ENCODE measurements around the gene PRKRA.
A peak's percentile ranks its signal among the peaks of the same experiment; 100 is the strongest.
"Not testable (repeated sequence)": the region's sequence is repeated elsewhere in the genome, so short reads cannot be mapped to it uniquely, and the experiment has no call there.

Gene PRKRA

DNA sequence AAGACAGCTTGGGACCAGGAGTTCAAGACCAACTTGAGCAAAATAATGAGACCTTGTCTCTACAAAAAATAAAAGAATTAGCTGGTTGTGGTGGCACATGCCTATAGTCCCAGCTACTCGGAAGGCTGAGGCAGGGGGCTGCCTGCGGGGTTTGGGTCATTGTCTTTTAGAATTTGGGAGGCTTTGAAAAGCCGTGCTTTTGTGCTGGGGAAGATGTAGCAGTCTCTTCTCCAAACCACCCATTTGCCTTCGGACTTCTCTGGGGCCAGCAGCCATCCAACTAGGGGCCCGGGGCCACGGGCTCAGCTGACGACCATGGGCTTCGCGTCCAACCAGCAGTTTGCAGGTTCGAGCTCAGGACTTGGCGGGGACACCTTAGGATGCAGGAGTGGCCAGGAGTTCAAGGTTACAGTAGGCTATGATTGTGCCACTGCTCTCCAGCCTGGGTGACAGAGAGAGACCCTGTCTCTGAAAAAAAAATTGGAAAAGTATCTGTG lies 6.5 kb upstream of the PRKRA start:
- DNase-seq (ENCODE audit: low read depth), result no peak

DNA sequence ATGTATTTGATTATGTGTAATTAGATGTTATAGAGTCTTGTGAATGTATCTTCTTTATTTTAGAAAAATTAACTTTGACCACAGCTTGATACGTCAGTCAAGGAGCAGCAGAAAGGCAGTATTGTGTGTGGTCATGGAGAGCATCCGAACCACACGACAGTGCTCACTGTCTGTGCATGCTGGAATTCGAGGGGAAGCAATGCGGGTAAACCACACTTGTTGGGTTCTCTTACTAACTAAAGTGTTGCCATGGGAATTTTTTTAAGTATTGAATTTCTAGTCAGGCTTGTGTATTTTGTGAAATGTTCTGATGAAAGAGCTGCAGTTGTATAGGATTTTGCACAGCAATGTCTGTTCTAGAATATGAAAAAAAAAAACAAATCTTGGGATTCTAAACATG lies 5.0 kb upstream of the PRKRA start:
- no peak for DNase-seq (ENCODE audit: low read depth)

DNA sequence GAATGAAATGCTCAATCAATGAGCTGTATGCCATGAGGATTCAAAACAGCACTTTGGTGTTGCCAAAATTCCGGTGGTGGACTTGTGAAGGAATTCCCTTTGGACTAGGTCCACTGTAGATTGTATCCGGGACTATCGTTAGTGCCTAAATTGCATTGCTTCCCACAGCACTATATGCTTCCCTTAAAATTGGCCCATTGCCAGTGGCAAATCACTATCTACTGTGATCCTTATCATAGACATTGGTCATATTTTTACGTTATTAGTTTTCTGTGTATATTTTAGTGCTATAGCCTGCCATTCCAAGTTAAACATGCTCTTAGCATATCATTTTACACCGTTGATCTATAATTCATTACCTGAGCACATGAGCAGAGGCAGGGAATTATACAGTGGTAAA lies 1.9 kb upstream of the PRKRA start:
- DNase-seq (ENCODE audit: low read depth), result no peak

DNA sequence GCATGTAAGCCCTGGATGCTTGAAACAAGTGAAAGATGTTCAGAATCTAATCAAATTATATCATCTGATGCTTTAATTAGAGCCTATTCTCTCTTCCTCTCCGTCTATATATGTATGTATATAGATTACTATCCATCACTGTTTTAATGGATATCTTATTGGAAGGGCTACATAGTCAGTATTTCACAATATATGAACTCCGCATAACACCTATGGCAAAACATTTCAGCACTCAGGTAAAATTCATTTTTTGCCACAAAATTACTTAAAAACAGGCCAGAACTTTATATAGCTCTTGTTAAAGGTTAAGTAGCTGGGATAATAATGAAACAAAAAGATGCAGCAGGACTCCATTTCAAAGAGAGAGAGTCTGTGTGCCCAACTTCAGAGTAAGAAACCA lies 1.4 kb upstream of the PRKRA start:
- DNase-seq (ENCODE audit: low read depth), result no peak

DNA sequence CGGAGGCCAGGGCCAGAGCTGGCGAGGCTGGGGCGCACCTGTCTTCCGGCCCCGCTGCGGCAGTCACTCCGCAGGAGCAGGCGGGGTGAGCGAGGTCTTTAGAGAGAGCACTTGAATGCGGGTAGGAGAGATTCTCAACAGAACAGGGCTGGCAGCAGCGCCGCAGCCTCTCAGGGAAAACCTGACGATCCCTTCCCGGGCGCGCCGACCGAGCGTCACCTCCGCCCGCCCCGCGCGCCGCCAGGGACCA lies 526 bp downstream of the PRKRA start:
- peak; percentile 78 for DNase-seq (ENCODE audit: low read depth)

DNA sequence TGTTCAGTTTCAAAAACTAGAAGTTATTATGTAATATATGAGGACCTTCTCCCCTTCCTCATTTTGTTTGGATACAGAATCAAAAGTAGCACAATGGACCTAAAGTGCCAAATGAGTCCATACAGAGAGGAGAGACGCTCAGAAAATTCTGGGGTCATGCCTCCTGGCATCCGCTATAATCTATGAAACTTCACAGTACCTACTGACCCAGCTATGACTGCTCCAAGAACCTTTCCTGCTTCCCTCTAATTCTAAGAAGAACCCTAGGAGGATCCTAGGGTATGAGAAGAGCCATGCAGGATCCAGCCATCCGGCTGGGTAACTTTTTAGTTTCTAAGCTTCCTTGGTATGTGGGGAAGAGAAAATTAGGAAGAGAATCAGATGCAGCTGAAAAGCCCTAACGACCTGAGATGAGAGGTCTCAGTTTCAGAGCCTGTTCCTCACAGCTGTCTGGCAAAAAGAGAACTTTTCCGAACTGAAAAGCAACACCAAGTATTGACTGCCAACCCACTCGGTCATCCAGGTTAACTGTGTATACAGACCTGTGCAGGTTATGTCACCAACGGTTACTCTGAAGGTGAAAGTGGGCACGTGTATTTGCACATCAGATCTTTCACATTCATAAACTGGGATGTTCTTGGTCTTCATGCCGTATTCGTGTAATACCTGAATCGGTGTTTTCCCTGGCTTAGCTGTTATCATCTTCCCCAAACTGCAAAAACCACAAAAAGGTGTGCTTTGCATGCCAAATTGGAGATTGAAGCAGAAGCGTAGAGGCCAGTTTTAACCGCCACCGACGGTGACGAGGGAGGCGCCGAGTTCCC lies 1.1 kb downstream of the PRKRA start:
- DNase-seq (ENCODE audit: low read depth), result no peak

DNA sequence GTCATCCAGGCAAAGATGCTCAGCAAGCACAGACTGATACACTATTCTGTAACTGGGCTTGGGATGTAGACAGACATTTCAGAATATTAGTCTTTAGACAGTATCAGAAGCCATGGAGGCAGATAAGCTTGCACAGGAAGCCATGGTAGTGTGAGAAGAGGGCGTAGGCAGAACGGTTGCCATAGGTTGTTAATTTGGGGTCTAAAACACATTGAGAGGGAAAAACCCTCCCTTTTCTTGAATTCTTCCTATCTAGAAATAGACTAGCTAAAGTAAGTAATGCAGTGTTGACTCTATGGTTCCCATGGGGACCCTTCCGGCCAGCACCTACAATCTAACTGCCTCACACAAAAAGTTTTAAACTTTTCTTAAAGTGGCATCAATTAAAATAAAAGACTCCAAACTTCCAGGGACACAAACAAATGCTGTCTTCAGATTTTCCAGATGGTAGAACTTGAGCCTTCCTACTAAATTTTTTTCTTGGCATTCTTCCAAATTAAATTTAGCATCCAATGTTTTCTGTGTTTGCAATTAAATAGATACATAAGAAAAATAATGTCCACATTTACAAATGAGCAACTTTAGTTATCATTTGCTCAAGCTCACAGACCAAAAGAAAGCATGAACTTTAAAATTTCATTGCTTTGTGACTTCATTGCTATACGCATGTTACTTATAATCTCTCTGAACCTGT lies 1.9 kb downstream of the PRKRA start:
- no peak for DNase-seq (ENCODE audit: low read depth)

DNA sequence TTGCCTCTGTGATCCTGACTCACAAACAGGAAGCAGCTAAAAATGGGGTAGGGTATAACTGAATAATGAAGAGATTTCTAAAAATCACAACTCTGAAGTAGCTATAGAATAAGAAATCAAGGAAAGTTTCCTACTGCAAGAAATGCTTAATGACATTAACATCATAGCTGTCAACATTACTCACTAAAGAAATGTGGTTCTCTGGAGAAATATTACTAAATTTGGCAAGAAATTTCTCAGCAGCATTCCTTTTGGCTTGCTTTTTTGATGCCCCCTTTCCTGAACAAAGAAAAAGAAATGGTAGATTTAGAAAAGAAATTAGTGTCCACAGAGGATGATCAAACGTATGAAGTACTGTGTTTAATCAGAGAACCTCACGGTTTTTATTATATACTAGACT lies 9.5 kb downstream of the PRKRA start:
- no peak for DNase-seq (ENCODE audit: low read depth)

DNA sequence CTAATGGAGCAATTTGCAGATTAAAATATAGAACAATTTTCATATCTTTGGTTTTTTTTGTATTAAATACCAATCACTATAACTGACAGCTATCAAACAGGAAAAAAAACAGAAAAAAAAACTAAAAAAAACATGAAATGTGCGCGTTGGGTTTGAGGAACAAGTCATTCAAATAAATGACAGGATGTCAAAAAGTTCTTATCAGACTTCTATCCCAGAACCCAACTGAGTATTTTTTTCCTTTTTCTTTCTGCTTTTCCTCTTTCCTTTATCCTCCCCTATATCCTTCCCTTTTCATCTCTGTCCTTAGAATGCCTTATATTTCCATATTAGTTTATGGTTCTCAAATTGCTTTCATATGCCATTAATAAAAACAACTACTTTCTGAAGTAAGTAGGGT lies 14.3 kb downstream of the PRKRA start:
- no peak for DNase-seq (ENCODE audit: low read depth)

DNA sequence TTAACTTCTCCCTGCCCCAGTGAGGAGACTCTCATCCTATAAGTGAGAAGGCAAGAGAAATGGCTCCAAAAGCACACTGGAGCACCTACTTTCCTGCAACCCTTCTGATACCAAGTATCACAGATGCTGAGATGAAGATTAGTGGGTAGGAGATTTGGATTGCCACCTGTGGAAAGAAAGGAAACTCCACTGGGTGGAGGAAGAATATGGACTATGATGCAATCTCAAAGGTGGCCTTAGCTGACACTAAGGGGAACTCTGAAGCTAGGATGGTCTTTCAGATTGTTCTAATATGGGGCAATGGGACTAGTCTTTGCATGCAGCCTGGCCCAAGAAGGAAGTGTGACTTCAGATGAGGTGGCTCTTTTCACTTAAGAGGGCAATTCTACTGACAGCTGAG lies 21.6 kb downstream of the PRKRA start:
- no peak for DNase-seq (ENCODE audit: low read depth)

DNA sequence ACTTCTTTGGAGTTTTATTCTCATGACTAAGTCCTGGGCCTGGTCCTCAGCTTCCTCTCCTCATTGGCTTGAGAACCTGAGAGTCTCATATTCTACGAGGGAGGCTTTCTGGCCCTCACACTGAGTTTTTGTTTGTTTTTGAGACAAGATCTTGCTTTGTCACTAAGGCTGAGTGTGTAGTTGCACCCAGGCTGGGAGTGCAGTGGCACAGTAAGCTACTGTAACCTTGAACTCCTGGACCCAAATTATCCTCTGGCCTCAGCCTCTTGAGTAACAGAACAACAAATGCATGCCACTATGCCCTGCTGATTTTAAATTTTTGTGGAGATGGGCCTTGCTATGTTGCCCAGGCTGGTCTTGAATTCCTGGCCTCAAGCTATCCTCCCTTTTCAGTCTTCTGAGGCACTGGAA lies 22.6 kb downstream of the PRKRA start:
- no peak for DNase-seq (ENCODE audit: low read depth)

DNA sequence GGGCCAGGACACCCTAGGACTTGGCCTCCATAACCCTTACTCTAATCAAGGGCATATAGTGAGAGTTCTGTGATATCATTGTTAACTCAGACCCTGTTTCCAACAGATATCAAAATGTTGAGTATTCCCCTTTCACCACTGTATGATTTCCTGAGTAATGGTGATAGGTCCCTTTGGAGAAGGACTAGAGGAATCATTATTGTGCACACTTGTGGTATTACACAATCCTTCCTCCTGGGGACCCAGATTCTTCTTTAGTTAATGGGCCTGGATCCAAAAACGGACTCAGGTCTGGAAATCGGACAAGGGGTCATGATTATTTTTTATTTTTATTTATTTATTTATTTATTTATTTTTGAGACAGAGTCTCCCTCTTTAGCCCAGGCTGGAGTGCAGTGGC lies 23.5 kb downstream of the PRKRA start:
- DNase-seq (ENCODE audit: low read depth), result no peak

DNA sequence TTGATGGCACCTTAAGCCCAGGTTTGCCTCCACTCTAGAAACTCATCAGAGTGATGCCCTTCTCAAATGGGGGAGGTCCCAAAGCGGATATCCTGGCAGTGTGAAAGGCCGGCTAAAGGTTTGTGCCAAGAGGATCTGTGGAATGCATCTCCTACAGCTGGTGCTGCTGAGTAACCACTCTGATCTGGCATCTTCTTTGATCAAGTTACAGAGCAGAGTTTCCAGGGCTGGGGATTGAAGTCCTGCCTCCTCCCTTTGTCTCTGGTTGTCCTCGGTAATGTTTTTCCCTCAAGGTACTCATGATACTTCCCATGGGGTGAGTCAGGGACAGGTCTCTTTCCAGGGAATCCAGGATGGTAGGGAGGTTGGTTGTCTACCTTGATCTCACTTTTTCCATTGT lies 24.6 kb downstream of the PRKRA start:
- DNase-seq (ENCODE audit: low read depth), result no peak

DNA sequence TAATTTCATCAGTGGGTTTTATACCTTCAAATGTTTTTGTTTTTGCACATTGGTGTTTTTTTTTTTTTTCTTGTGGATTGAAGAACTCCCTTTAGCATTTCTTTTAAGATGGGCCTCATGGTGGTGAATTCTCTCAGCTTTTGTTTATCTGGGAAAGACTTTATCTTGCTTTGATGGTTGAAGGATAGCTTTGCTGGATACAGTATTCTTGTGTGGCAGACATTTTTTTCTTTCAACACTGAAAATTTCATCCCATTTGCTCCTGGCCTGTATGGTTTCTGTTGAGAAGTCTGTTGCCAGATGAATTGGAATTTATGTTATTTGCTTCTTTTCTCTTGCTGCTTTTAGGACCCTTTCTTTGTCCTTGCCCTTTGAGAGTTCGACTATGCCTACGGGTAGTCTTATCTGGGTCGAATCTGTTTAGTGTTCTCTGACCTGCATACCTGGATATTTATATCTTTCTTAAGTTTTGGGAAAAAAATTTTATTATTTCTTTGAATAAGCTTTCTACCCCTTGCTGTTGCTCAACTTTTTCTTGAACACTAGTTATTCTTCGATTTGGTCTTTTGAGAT lies 25.6 kb downstream of the PRKRA start:
- no peak for DNase-seq (ENCODE audit: low read depth)

DNA sequence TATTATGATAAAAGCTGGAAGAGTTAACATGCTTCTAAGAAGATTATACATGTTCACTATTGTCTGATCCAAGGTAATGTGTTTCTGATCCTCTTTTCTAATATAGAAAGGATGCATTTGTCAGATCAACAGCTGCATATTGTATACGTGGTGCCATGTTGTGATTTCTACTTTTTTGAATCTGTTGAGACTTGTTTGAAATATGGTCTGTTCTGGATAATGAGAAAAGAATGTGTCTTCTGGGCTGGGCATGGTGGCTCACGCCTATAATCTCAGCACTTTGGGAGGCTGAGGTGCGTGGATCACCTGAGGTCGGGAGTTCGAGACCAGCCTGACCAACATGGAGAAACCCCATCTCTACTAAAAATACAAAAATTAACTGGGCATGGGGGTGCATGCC lies 27.2 kb downstream of the PRKRA start:
- DNase-seq (ENCODE audit: low read depth), result not testable (repeated sequence)

DNA sequence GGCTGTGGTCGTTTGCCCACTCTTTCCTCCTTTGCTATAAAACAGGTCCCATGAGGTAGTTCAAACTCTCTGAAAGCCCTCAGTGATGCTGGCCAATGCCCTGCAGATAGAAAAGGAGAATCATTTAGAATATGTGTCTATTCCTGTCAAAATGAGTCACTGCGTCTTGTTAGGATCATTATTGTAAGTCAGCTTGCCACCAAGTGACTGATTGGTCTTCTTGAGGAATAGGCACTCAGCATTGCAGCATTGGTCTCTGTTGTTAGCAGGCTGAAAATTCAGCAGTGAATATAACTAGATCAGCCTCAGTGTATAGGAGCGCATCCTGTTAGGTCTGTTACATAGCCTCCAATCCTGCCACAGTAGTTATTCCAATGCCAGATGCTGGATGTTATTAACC lies 28.9 kb downstream of the PRKRA start:
- no peak for DNase-seq (ENCODE audit: low read depth)

DNA sequence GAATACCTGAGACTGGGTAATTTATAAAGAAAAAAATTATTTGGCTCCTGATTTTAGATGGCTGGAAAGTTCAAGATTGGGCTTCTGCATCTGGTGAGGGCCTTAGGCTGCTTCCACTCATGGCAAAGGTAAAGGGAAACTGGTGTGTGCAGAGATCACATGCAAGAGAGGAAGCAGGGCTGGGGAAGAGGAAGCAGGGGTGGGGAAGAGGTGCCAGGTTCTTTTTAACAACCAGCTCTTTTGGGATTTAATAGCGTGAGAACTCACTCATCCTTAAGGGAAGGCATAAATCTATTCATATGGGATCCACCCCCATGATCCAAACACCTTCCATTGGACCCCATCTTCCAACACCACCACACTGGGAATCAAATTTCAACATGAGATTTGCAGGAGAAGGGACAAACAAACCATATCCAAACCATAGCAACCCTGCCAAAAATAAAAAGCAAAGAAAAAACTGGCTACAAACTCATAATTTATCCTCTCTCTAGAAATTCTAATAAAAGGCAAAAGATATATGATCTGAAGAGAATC lies 30.4 kb downstream of the PRKRA start:
- no peak for DNase-seq (ENCODE audit: low read depth)

DNA sequence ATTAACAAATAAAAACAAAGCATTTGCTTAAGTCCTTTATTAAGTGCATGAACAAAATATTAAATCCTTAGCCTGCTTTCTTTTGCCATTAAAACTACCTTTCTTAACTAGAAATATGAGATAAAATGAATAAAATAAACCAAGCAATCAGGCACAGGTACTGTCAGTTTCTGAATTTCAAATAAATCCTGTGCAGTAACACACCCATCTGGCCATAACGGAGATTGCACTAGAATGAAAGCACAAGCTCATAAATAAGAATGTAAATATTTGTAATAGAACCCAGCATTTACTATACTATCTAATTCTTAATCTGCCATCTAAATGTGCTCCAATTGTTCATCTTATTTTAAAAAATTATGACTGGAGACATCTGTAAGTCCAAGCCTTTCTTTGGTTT lies 31.9 kb downstream of the PRKRA start:
- DNase-seq (ENCODE audit: low read depth), result no peak

DNA sequence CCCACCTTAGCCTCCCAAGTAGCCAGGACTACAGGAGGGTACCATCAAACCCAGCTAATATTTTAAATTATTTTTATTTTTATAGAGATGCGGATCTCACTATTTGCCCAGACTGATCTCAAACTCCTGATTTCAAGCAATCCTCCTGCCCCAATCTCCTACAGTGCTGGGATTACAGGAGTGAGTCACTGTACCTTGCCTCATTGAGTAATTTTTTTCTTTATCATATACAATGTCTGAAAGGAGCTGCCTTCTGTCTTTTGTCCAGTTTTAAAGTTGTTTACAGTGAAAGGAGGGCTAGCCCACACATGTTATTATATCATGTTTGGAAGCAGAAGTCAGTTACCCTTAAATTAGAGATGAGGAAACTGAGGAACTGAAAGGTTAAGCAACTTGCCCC lies 32.5 kb downstream of the PRKRA start:
- DNase-seq (ENCODE audit: low read depth), result no peak

DNA sequence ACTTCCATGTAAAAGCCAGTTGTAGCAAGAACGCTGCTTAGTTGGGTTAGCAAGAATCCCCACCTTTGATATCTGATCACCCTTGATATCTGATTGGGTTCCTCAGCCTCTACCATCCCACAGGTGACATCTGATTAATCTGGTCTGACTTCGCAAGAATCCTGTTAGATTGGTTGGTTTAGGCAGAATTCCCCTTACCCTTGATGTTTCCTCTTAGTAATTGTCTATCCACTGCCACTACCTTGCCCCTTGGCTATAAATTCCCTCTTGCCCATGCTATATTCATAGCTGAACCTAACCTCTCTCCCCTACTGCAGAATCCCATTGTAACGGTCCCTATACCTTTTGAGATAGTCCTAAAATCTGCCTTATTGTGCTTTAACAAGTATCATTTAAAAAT lies 33.1 kb downstream of the PRKRA start:
- DNase-seq (ENCODE audit: low read depth), result no peak

DNA sequence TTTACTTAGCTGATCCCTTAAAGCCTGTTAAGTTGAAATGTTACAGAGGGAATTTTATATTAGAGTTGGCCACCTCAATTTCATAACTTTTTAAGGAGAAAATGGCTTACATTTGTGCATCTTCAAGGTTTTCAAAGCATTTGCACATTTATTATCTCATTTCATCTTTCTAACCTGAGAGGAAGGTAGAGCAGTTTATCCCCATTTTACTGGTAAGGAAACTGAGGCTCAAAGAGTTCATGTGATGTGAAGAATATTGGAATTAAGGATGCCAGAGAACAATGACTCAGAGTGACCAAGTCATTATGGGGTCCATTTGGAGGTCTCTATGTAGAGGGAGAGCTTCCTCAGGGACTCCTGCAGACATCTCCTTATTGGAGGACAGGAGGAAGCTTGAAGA lies 35.0 kb downstream of the PRKRA start:
- DNase-seq (ENCODE audit: low read depth), result no peak

DNA sequence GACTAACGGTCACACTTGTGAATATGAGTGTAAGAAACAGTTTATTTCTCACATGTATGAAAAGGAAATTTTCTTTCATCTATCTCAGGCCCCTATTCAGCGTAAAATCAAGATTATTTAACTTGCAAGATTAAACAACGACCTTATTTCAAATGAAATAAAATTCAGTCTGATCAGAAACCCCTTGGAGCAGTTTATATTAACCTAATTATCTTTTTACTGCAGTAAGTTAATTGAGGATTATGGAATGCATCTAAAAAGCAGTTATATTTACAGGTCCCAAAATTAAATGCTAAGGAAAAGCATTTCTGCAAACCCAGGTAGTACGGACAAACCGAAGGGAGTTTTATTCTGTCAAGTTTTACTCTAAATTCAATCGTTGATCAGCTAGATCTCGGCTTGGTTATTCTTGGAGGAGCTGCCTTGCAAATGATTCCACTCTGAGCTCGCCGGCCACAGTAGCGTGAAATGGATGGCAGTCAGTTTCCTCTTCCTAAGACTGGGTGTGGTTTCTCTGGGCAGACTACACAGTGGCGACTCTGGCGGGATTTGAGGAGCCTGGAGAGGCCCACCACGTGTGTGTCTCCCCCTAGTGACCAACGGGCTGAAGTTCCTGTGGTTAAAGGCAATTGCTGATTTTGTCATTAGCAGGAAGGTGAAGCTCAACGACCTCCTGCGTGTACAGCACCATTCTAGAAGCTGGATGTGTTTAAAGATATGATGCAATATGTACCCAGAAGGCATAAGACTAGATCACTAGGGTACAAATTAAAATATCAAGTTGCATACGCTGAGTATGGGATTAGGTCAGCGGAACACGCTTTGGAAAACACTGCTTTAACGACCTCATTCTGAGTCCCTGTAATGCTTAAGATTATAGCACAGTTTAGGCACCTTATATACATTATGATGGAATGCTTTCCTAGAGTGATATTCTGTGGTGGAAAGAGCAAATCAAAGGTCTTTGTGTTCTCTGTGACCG lies 36.4 kb downstream of the PRKRA start:
- DNase-seq (ENCODE audit: low read depth), result peak; percentile 56
